Natural killer cell (primary cell): ENCODE measurements around the gene MCF2L. TPM values are rescaled to one million over a fixed set of nuclear protein-coding genes. Genes with fewer than 3 reads are reported as not detected.

Source experiments
- ATAC-seq, 3 donors: fragments of 150-1000 bp in 2 of 3; fragments of 200-7000 bp in 1 of 3; cut with Tn5 transposase; 1 replicate in 1 of 3; 2 replicates in 2 of 3; pipeline ENCODE4 v1.10.0; 2021; ENCODE audit warnings: mild to moderate bottlenecking in 2 of 3, moderate library complexity in 2 of 3
- DNase-seq, 2 donors: peaks; one replicate each; pipeline versions ENCODE4 v3.0.0 to v3.0.0-alpha.2; 2013 to 2021; ENCODE audit warnings: mixed read lengths in 1 of 2
- H3K27ac ChIP-seq: one replicate; pipeline ENCODE4 v1.5.1; 2013; ENCODE audit warnings: mild to moderate bottlenecking, low read length
- H3K27me3 ChIP-seq: one replicate; pipeline ENCODE4 v1.6.1; 2013; ENCODE audit warnings: low read length; ENCODE audit not compliant: control insufficient read depth, insufficient read depth
- H3K36me3 ChIP-seq: one replicate; pipeline ENCODE4 v1.6.1; 2013; ENCODE audit warnings: low read length; ENCODE audit not compliant: control insufficient read depth, insufficient read depth
- H3K4me1 ChIP-seq: one replicate; pipeline ENCODE4 v1.6.1; 2013; ENCODE audit warnings: low read length; ENCODE audit not compliant: control insufficient read depth, insufficient read depth
- H3K4me3 ChIP-seq: one replicate; pipeline ENCODE4 v1.5.1; 2013; ENCODE audit warnings: low read length
- H3K9me3 ChIP-seq: one replicate; pipeline ENCODE4 v1.6.1; 2013; ENCODE audit warnings: low read length; ENCODE audit not compliant: control insufficient read depth, insufficient read depth
- H3K27ac Mint-ChIP-seq, 2 donors: one replicate each; pipeline ENCODE4 v1.8.0; 2022; ENCODE audit warnings: mild to moderate bottlenecking in 2 of 2, mixed read lengths in 2 of 2, moderate library complexity in 1 of 2
- H3K27me3 Mint-ChIP-seq, 2 donors: one replicate each; pipeline ENCODE4 v1.8.0; 2022; ENCODE audit warnings: low read depth in 2 of 2, mixed read lengths in 2 of 2
- H3K36me3 Mint-ChIP-seq: one replicate; pipeline ENCODE4 v1.8.0; 2022; ENCODE audit warnings: mixed read lengths
- H3K4me1 Mint-ChIP-seq, 2 donors: one replicate each; pipeline ENCODE4 v1.8.0; 2022; ENCODE audit warnings: mixed read lengths in 2 of 2
- H3K4me3 Mint-ChIP-seq: one replicate; pipeline ENCODE4 v1.8.0; 2022; ENCODE audit warnings: mild to moderate bottlenecking, moderate library complexity, mixed read lengths
- H3K9me3 Mint-ChIP-seq, 2 donors: one replicate each; pipeline ENCODE4 v1.8.0; 2022; ENCODE audit warnings: mixed read lengths in 2 of 2
- CTCF ChIP-seq: fragments of 200-600 bp; IDR thresholded peaks from one replicate; pipeline ENCODE4 v1.8.0; 2022; ENCODE audit warnings: antibody characterized with exemption
- WGBS: methylation state at CpG from one replicate; pipeline ENCODE4 v1.1.7; 2013; ENCODE audit warnings: missing lambda C conversion rate; ENCODE audit not compliant: insufficient coverage; 5-methylcytosine and 5-hydroxymethylcytosine counted together
- intact Hi-C: fragments of 100-400 bp; cut with micrococcal nuclease; formaldehyde crosslinking; loops from one replicate; pipeline ENCODE4 v1.14.2; 2022
- total RNA-seq, 4 donors: library from RNA; stranded (reverse); fragments of 120-200 nt in 1 of 4; gene quantifications; one replicate each; pipeline versions ENCODE4 v1.2.3 to v1.2.4, GENCODE V29; 2013 to 2022

The MCF2L gene
- total RNA-seq, 3 donors from 2014 or later (not counting 1 experiment from before 2014, with no cell fraction given): 1.7 to 3.0 (median 3.0) TPM

DNA sequence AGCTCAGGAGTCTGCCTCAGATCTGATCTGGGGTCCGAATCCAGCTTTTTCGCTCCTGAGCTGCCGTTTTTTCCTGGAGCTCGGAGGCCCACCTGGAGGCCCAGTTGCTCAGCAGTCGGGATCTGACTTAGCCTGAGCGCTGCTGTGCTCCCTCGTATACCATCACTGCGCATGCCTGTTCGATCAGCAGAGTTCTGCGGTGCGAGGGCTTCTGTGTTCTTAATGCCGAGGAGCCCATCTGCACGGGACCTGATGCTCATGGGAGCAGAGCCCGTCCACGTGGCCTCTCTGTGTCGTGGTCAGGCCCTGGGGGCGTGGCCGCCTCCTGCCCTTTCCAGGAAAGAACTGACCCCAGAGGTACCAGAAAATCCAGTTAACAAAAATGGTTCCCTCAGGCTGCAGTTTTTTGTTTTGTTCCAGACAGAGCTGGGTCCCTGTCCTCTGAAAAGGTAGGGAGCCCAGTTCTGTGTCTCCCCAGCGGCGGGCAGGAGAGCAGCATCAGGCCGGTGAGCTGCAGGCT lies 57.4 kb downstream of the MCF2L start:
- DNase-seq (no peak), ATAC-seq (no peak)
- H3K4me3 Mint-ChIP-seq: no peak overlapping the region
- H3K27me3 ChIP-seq: no peaks in the 10 kb centered on the region
- no peaks in the 10 kb centered on the region for H3K4me1 ChIP-seq
- no peak overlapping the region for H3K27ac ChIP-seq
- no peak overlapping the region for H3K4me3 ChIP-seq
- H3K4me1 Mint-ChIP-seq: peaks cover 4% of the 10 kb centered on the region in 2 donors
- 92% methylated on average over 21 of the region's 21 CpGs for WGBS
- H3K36me3 ChIP-seq: no peaks in the 10 kb centered on the region
- H3K36me3 Mint-ChIP-seq: no peaks in the 10 kb centered on the region
- no peaks in the 10 kb centered on the region for H3K9me3 Mint-ChIP-seq
- no peaks in the 10 kb centered on the region for H3K9me3 ChIP-seq
- no peak overlapping the region for H3K27ac Mint-ChIP-seq
- peaks cover 7% of the 10 kb centered on the region in 2 donors for H3K27me3 Mint-ChIP-seq
- intact Hi-C loops: no loop called here
- no peak for TF ChIP-seq CTCF

- TF ChIP-seq CTCF: no peak
- no peaks in the 10 kb centered on the region for H3K9me3 ChIP-seq
- Mint-ChIP-seq H3K36me3 (no peaks in the 10 kb centered on the region), H3K4me3 (no peak overlapping the region), H3K4me1 (peaks cover 4% of the 10 kb centered on the region in 2 donors), H3K27ac (no peak overlapping the region), H3K27me3 (peaks cover 7% of the 10 kb centered on the region in 2 donors), H3K9me3 (no peaks in the 10 kb centered on the region)
- H3K4me1 ChIP-seq: no peaks in the 10 kb centered on the region
- no peak overlapping the region for H3K27ac ChIP-seq
- intact Hi-C loops: no loop called here
- no peak overlapping the region for H3K4me3 ChIP-seq
- DNase-seq: no peak
- ATAC-seq: no peak
- H3K27me3 ChIP-seq: no peaks in the 10 kb centered on the region
- WGBS: 70% methylated on average over 13 of the region's 13 CpGs
- no peaks in the 10 kb centered on the region for H3K36me3 ChIP-seq
Observed at GRCh38 chr13:113027095-113027494, 58.1 kb downstream of the MCF2L start.

DNA sequence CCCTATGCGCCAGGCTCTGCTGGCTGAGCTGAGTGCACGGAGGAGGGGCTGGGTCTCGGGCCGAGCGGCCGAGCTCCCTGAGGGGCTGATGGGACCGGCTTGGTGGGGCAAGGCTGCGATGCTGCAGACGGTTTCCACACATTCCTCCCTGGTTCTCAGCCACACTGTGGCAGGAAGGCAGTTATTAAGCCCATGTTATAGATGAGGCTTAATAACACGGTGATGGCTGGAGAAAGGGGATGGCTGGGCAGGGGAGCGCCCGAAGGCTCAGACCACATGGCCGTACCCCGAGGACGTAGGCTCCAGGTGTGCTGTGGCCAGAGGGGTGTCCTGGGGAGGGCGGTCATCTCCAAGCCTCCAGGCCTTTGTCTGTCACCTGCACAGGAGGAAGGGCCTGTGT lies 58.6 kb downstream of the MCF2L start:
- Mint-ChIP-seq H3K27me3 (peaks cover 7% of the 10 kb centered on the region in 2 donors), H3K36me3 (no peaks in the 10 kb centered on the region), H3K27ac (no peak overlapping the region), H3K4me1 (peaks cover 4% of the 10 kb centered on the region in 2 donors), H3K4me3 (no peak overlapping the region), H3K9me3 (no peaks in the 10 kb centered on the region)
- no peak for TF ChIP-seq CTCF
- ATAC-seq (no peak), DNase-seq (no peak)
- no peaks in the 10 kb centered on the region for H3K27me3 ChIP-seq
- no peaks in the 10 kb centered on the region for H3K4me1 ChIP-seq
- H3K36me3 ChIP-seq: no peaks in the 10 kb centered on the region
- no peak overlapping the region for H3K4me3 ChIP-seq
- intact Hi-C loops: no loop called here
- H3K27ac ChIP-seq: no peak overlapping the region
- 83% methylated on average over 16 of the region's 16 CpGs for whole genome bisulfite sequencing
- H3K9me3 ChIP-seq: no peaks in the 10 kb centered on the region
